HepG2 (cell line): Measurements from ENCODE around the gene RRP12. TPM values are rescaled to one million over a fixed set of nuclear protein-coding genes. Genes with fewer than 3 reads are reported as not detected.

Experiments used
- ATAC-seq: fragments of 200-7000 bp; cut with Tn5 transposase; 3 replicates; pipeline ENCODE4 v1.9.1; 2020; ENCODE audit warnings: mild to moderate bottlenecking, moderate library complexity
- BruUV-seq: library from RNA; stranded (reverse); fragments of 400-500 nt; replicated peaks from 2 replicates; lab custom pipeline; 2021; lab: Mats Ljungman, UMichigan
- CTCF ChIA-PET: fragments of 300-600 bp; formaldehyde crosslinking; extraction: SDS; loops from one replicate; lab custom pipeline; 2021; ENCODE audit warnings: low total read pairs, inconsistent platforms, low intra/inter-chr PET ratio; lab: Yijun Ruan, JAX
- POLR2A ChIA-PET: fragments of 350-600 bp; sonication (Branson Sonifier 250); formaldehyde crosslinking; loops from one replicate; lab custom pipeline; 2020; ENCODE audit warnings: antibody characterized with exemption, inconsistent platforms; lab: Yijun Ruan, JAX
- DNase-seq: peaks from one replicate; pipeline ENCODE4 v3.0.0-alpha.2; 2015; ENCODE audit warnings: low spot score
- FAIRE-seq: peaks from 3 replicates; lab custom pipeline; 2011; peaks lifted over from hg19 to GRCh38; lab: Jason Lieb, UNC
- H2AFZ ChIP-seq: one replicate; pipeline ENCODE4 v1.6.1; 2011; ENCODE audit warnings: low read length, inconsistent platforms
- H3K27ac ChIP-seq: fragments of 300-600 bp; 3 replicates; pipeline ENCODE4 v1.8.0; 2011; ENCODE audit warnings: mixed run types, mild to moderate bottlenecking, mixed read lengths, low read length, inconsistent platforms; ENCODE audit not compliant: insufficient read depth; ENCODE audit errors: extremely low read length
- H3K27me3 ChIP-seq, 2 experiments: fragments of 200-600 bp in 1 of 2; 2 replicates in 1 of 2; 3 replicates in 1 of 2; pipeline versions ENCODE4 v1.6.0 to v1.8.0; 2011; ENCODE audit warnings: low read length in 2 of 2, mild to moderate bottlenecking in 2 of 2, moderate library complexity in 2 of 2, inconsistent platforms in 1 of 2; ENCODE audit not compliant: insufficient read depth in 2 of 2, control insufficient read depth in 1 of 2
- H3K36me3 ChIP-seq, 2 experiments: fragments of 200-600 bp in 1 of 2; replicated peaks in 1 of 2; 2 replicates in 1 of 2; 3 replicates in 1 of 2; pipeline versions ENCODE4 v1.5.1 to v1.8.0; 2011; ENCODE audit warnings: low read length in 2 of 2, inconsistent platforms in 1 of 2; ENCODE audit not compliant: insufficient read depth in 2 of 2, control insufficient read depth in 1 of 2
- H3K4me1 ChIP-seq: 2 replicates; pipeline ENCODE4 v1.5.1; 2012; ENCODE audit warnings: low read length, inconsistent platforms; ENCODE audit not compliant: insufficient read depth
- H3K4me2 ChIP-seq: 2 replicates; pipeline ENCODE4 v1.6.0; 2011; ENCODE audit warnings: low read depth, low read length, inconsistent platforms
- H3K4me3 ChIP-seq, 3 experiments: fragments of 200-600 bp in 1 of 3; sonication (generic), shearing (Covaris generic) in 1 of 3; replicated peaks in 1 of 3; 2 replicates each; pipeline ENCODE4 v1.5.1; 2011 to 2016; ENCODE audit warnings: low read length in 3 of 3, inconsistent platforms in 2 of 3, low read depth in 2 of 3, mild to moderate bottlenecking in 2 of 3, control low read depth in 1 of 3, mixed read lengths in 1 of 3; ENCODE audit not compliant: insufficient read depth in 1 of 3
- H3K79me2 ChIP-seq: one replicate; pipeline ENCODE4 v1.6.1; 2011; ENCODE audit warnings: low read length, inconsistent platforms; ENCODE audit not compliant: insufficient read depth
- H3K9ac ChIP-seq: 2 replicates; pipeline ENCODE4 v1.6.0; 2011; ENCODE audit warnings: mild to moderate bottlenecking, low read depth, low read length, inconsistent platforms; ENCODE audit not compliant: insufficient read depth
- H3K9me3 ChIP-seq: 2 replicates; pipeline ENCODE4 v1.5.1; 2012; ENCODE audit warnings: mild to moderate bottlenecking, low read length
- H4K20me1 ChIP-seq: 2 replicates; pipeline ENCODE4 v1.6.0; 2011; ENCODE audit warnings: inconsistent platforms, mild to moderate bottlenecking, low read length, moderate library complexity; ENCODE audit not compliant: insufficient read depth
- E2F2 ChIP-seq: sonication (generic); formaldehyde crosslinking; IDR thresholded peaks from 2 replicates; pipeline ENCODE4 v1.4.0; 2020; ENCODE audit warnings: missing genetic modification reagents, borderline replicate concordance
- ZNF652 ChIP-seq: IDR thresholded peaks from 2 replicates; pipeline ENCODE4 v1.6.1; 2016; ENCODE audit warnings: low read depth, borderline replicate concordance
- WGBS: methylation state at CpG from one replicate; pipeline ENCODE4 v1.1.6; 2017; ENCODE audit warnings: low lambda C conversion rate; 5-methylcytosine and 5-hydroxymethylcytosine counted together
- in situ Hi-C: cut with HindIII; loops from 2 replicates; pipeline ENCODE4 v1.10.0; 2017; ENCODE audit warnings: low pct_unique_long_range_greater_than_20kb; ENCODE audit not compliant: extremely low pct_ligation_motif_present
- intact Hi-C: fragments of 100-400 bp; cut with micrococcal nuclease; formaldehyde crosslinking; loops from one replicate; pipeline ENCODE4 v1.10.0; 2022; ENCODE audit not compliant: unreplicated experiment
- polyA plus RNA-seq, 8 experiments: library from polyadenylated mRNA; depleted of rRNA in 3 of 8; stranded (reverse) in 7 of 8; unstranded in 1 of 8; fragments of >200 nt; fragmentation: Illumina TruSeq in 4 of 8; extraction: Trizol in 4 of 8; gene quantifications; 2 replicates each; pipeline versions ENCODE4 v1.2.1 to v1.2.3, GENCODE V29; 2011 to 2016; ENCODE audit warnings: low read depth in 4 of 8, missing spikeins in 1 of 8, mixed read lengths in 1 of 8; ENCODE audit not compliant: insufficient read depth in 1 of 8
- total RNA-seq, 5 experiments: library from RNA; depleted of rRNA; stranded (reverse); fragments of >200 nt; fragmentation: Illumina TruSeq; extraction: Trizol; gene quantifications; 2 replicates each; pipeline ENCODE4 v1.2.3, GENCODE V29; 2016; ENCODE audit warnings: low read depth in 1 of 5
- TF ChIP-seq, protein P1 (sequence below): sonication (generic); formaldehyde crosslinking; IDR thresholded peaks from 2 replicates; pipeline ENCODE4 v1.4.0; 2020; ENCODE audit warnings: low read depth, mild to moderate bottlenecking, missing genetic modification reagents
- TF ChIP-seq, protein P2 (sequence below): sonication (generic); formaldehyde crosslinking; IDR thresholded peaks from 2 replicates; pipeline ENCODE4 v1.4.0; 2020; ENCODE audit warnings: missing genetic modification reagents

RRP12 gene
- total and polyA plus RNA-seq, 2 of the 13 experiments (the other 11 are each of a cell fraction or from before 2014, with no cell fraction given) = 13.2 to 39.4 TPM

GRCh38 chr10:97358349-97358748 is 42.8 kb downstream of the RRP12 start (continued):
- TF ChIP-seq E2F2 (CRISPR knock-in tag) = no peak
- TF ChIP-seq, all 625 proteins: peak for 0

DNA sequence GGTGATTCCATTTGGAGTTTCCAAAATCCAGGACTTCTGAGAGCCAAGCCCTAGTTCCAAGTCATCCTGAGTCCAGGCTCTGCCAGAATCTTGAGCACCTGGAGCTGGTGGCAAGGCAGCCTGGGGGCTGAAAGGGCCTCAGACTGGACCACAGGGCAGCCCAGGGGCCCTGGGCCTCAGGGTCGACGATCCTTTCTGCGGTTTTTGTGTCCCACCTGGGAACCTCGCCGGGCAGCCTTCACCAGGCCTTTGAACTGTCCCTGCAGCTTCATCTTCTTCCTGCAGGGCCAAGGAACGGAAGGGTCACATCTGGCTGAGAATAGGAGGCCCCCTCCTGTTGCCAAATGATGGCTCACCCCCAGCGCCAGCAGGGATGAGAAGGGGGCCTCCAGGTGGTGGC is 44.2 kb downstream of the RRP12 start:
- H3K9ac ChIP-seq = no peak overlapping the region

More for the DNA sequence above, 44.2 kb downstream of the RRP12 start:
- 88% methylated on average over 6 of the region's 7 CpGs for WGBS
- H3K9me3 ChIP-seq = no peaks in the 10 kb centered on the region
- FAIRE-seq (no peak), DNase-seq (no peak), ATAC-seq (no peak)
- POLR2A ChIA-PET = no interaction called here
- no peaks in the 10 kb centered on the region for H4K20me1 ChIP-seq
- intact Hi-C loops = no loop called here
- H3K4me2 ChIP-seq = no peak overlapping the region
- no peak overlapping the region for H3K4me3 ChIP-seq
- in situ Hi-C loops = no loop called here
- H3K79me2 ChIP-seq = no peaks in the 10 kb centered on the region
- TF ChIP-seq, protein P1, sequence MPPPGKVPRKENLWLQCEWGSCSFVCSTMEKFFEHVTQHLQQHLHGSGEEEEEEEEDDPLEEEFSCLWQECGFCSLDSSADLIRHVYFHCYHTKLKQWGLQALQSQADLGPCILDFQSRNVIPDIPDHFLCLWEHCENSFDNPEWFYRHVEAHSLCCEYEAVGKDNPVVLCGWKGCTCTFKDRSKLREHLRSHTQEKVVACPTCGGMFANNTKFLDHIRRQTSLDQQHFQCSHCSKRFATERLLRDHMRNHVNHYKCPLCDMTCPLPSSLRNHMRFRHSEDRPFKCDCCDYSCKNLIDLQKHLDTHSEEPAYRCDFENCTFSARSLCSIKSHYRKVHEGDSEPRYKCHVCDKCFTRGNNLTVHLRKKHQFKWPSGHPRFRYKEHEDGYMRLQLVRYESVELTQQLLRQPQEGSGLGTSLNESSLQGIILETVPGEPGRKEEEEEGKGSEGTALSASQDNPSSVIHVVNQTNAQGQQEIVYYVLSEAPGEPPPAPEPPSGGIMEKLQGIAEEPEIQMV (CRISPR knock-in tag) = no peak
- TF ChIP-seq ZNF652 (CRISPR knock-in tag) = no peak
- TF ChIP-seq, protein P2, sequence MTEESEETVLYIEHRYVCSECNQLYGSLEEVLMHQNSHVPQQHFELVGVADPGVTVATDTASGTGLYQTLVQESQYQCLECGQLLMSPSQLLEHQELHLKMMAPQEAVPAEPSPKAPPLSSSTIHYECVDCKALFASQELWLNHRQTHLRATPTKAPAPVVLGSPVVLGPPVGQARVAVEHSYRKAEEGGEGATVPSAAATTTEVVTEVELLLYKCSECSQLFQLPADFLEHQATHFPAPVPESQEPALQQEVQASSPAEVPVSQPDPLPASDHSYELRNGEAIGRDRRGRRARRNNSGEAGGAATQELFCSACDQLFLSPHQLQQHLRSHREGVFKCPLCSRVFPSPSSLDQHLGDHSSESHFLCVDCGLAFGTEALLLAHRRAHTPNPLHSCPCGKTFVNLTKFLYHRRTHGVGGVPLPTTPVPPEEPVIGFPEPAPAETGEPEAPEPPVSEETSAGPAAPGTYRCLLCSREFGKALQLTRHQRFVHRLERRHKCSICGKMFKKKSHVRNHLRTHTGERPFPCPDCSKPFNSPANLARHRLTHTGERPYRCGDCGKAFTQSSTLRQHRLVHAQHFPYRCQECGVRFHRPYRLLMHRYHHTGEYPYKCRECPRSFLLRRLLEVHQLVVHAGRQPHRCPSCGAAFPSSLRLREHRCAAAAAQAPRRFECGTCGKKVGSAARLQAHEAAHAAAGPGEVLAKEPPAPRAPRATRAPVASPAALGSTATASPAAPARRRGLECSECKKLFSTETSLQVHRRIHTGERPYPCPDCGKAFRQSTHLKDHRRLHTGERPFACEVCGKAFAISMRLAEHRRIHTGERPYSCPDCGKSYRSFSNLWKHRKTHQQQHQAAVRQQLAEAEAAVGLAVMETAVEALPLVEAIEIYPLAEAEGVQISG (CRISPR knock-in tag) = no peak
- CTCF ChIA-PET = no interaction called here
- H3K27me3 ChIP-seq = no peaks in the 10 kb centered on the region
- H3K36me3 ChIP-seq = peaks cover 22 to 52% of the 10 kb centered on the region in 2 experiments; a peak in 4 of 5 replicates
- H2AFZ ChIP-seq = no peak overlapping the region
- H3K27ac ChIP-seq = no peak overlapping the region
- H3K4me1 ChIP-seq = no peaks in the 10 kb centered on the region
- no TSS peak for BruUV-seq
